PC-9 (cell line): ENCODE measurements around the gene MT1F. TPM values are rescaled to one million over a fixed set of nuclear protein-coding genes. Genes with fewer than 3 reads are reported as not detected.

Source experiments
- BruUV-seq: library from RNA; stranded (reverse); fragments of 400-500 nt; replicated peaks from 2 replicates; lab custom pipeline; 2021; lab: Mats Ljungman, UMichigan
- CTCF ChIA-PET: fragments of 300-600 bp; sonication (Branson Sonifier 250); formaldehyde crosslinking; loops from one replicate; lab custom pipeline; 2022; ENCODE audit warnings: antibody characterized with exemption; lab: Charles Lee
- POLR2A ChIA-PET: fragments of 300-600 bp; sonication (Branson Sonifier 250); formaldehyde crosslinking; loops from one replicate; lab custom pipeline; 2022; ENCODE audit warnings: antibody characterized with exemption; ENCODE audit not compliant: unreplicated experiment; lab: Charles Lee
- DNase-seq, 2 experiments: peaks; one replicate each; pipeline versions ENCODE4 v3.0.0 to v3.0.0-alpha.2; 2015 to 2022; ENCODE audit warnings: mixed read lengths in 1 of 2
- H2AFZ ChIP-seq: fragments of 200-600 bp; sonication (generic); 2 replicates; pipeline ENCODE4 v1.8.1; 2017; ENCODE audit warnings: antibody characterized with exemption
- H3F3A ChIP-seq: fragments of 200-600 bp; sonication (generic); 2 replicates; pipeline ENCODE4 v1.8.1; 2017; ENCODE audit warnings: antibody characterized with exemption, mild to moderate bottlenecking, low read depth; ENCODE audit not compliant: insufficient read depth
- H3K27ac ChIP-seq: fragments of 200-600 bp; sonication (generic); 2 replicates; pipeline ENCODE4 v1.6.1; 2016; ENCODE audit warnings: mixed run types
- H3K27me3 ChIP-seq: fragments of 200-600 bp; sonication (generic); 2 replicates; pipeline ENCODE4 v1.6.1; 2016; ENCODE audit warnings: low read depth, mixed run types; ENCODE audit not compliant: insufficient read depth
- H3K36me3 ChIP-seq: fragments of 200-600 bp; sonication (generic); 2 replicates; pipeline ENCODE4 v1.6.1; 2016; ENCODE audit warnings: low read depth, mixed run types
- H3K4me1 ChIP-seq: fragments of 200-600 bp; sonication (generic); replicated peaks from 2 replicates; pipeline ENCODE4 v1.6.1; 2016; ENCODE audit warnings: mixed run types; ENCODE audit not compliant: insufficient read depth
- H3K4me2 ChIP-seq: fragments of 200-600 bp; sonication (generic); 2 replicates; pipeline ENCODE4 v1.6.1; 2017; ENCODE audit warnings: mixed run types
- H3K4me3 ChIP-seq: fragments of 200-600 bp; sonication (generic); 2 replicates; pipeline ENCODE4 v1.6.1; 2016; ENCODE audit warnings: mixed run types
- H3K79me2 ChIP-seq: fragments of 200-600 bp; sonication (generic); 2 replicates; pipeline ENCODE4 v1.6.1; 2017; ENCODE audit warnings: low read depth, mixed run types
- H3K9me2 ChIP-seq: fragments of 200-600 bp; sonication (generic); 2 replicates; pipeline ENCODE4 v1.8.1; 2017; ENCODE audit warnings: mild to moderate bottlenecking; ENCODE audit not compliant: insufficient read depth
- H3K9me3 ChIP-seq: fragments of 200-600 bp; sonication (generic); 2 replicates; pipeline ENCODE4 v1.8.1; 2016; ENCODE audit warnings: low read depth; ENCODE audit not compliant: insufficient read depth
- H4K20me1 ChIP-seq: fragments of 200-600 bp; sonication (generic); 2 replicates; pipeline ENCODE4 v1.8.1; 2017; ENCODE audit not compliant: insufficient read depth
- EZH2 ChIP-seq: fragments of 200-600 bp; sonication (generic); IDR thresholded peaks from 2 replicates; pipeline ENCODE4 v1.8.0; 2017; ENCODE audit warnings: antibody characterized with exemption, low read depth
- intact Hi-C: fragments of 100-400 bp; cut with micrococcal nuclease; formaldehyde crosslinking; loops from one replicate; pipeline ENCODE4 v1.10.0; 2022; ENCODE audit not compliant: unreplicated experiment
- total RNA-seq: library from RNA; stranded (reverse); gene quantifications from 2 replicates; pipeline ENCODE4 v1.2.3, GENCODE V29; 2021
- TF ChIP-seq, protein P1 (sequence below): fragments of 200-600 bp; sonication (generic); conservative IDR thresholded peaks from 2 replicates; pipeline ENCODE4 v1.6.1; 2017; ENCODE audit warnings: mixed run types, antibody characterized with exemption, mild to moderate bottlenecking, moderate library complexity

Gene MT1F
- total RNA-seq, 1 experiment from 2014 or later: 4.0 TPM

DNA sequence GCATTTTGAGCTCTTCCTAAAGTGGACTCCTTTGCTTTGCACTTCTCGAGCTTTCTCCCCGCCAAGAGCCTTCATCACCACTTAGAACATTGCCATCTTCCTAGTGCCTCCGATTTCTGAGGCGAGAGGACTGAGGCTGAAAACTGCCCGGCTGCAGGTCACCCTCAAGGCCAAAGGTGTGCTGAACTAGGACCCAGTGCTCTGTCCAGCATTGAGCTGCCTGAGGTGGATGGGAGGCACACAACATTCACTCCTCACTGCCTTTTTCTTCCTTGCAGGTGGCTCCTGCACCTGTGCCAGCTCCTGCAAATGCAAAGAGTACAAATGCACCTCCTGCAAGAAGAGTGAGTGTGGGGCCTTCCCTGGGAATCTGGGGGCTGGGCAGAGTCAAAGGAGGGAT is 13.9 kb upstream of the MT1F start:
- POLR2A ChIA-PET: interaction anchor here (0.5 to 0.6 kb wide), 2 partner anchors 96 to 365 kb away, joined by 4 to 6 read pairs; no protein-coding TSS in a partner anchor
- Histone ChIP-seq H3K4me1 (peaks cover 34% of the 10 kb centered on the region), H3K9me3 (no peaks in the 10 kb centered on the region), H4K20me1 (no peaks in the 10 kb centered on the region), H3K27me3 (no peaks in the 10 kb centered on the region), H3K36me3 (no peaks in the 10 kb centered on the region), H3K4me2 (peak overlapping the region; percentile 71), H2AFZ (no peak overlapping the region), H3K27ac (no peak overlapping the region), H3K4me3 (peak overlapping the region; percentile 32; the same call in 1 of the 2 replicates), H3K9me2 (no peaks in the 10 kb centered on the region), H3K79me2 (no peaks in the 10 kb centered on the region), H3F3A (peaks cover 24% of the 10 kb centered on the region)
- no peak for DNase-seq
- no TSS peak for BruUV-seq
- no peak for TF ChIP-seq EZH2
- TF ChIP-seq, protein P1, sequence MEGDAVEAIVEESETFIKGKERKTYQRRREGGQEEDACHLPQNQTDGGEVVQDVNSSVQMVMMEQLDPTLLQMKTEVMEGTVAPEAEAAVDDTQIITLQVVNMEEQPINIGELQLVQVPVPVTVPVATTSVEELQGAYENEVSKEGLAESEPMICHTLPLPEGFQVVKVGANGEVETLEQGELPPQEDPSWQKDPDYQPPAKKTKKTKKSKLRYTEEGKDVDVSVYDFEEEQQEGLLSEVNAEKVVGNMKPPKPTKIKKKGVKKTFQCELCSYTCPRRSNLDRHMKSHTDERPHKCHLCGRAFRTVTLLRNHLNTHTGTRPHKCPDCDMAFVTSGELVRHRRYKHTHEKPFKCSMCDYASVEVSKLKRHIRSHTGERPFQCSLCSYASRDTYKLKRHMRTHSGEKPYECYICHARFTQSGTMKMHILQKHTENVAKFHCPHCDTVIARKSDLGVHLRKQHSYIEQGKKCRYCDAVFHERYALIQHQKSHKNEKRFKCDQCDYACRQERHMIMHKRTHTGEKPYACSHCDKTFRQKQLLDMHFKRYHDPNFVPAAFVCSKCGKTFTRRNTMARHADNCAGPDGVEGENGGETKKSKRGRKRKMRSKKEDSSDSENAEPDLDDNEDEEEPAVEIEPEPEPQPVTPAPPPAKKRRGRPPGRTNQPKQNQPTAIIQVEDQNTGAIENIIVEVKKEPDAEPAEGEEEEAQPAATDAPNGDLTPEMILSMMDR: 0 out of 2 replicates have a peak, but pooled peaks have one; percentile 7
- CTCF ChIA-PET: interaction anchor here (0.6 to 1.8 kb wide), 8 partner anchors 12 to 67 kb away, joined by 3 to 13 read pairs (median 3); partner anchors contain the start of gene MT2A
- intact Hi-C loops: loop anchor here (1.0 to 5.0 kb wide), 3 partner anchors 36 to 43 kb away; partner anchors contain the start of genes MT1X and MT2A

GRCh38 chr16:56645311-56645710 is 12.4 kb upstream of the MT1F start:
- POLR2A ChIA-PET: no interaction called here

DNA sequence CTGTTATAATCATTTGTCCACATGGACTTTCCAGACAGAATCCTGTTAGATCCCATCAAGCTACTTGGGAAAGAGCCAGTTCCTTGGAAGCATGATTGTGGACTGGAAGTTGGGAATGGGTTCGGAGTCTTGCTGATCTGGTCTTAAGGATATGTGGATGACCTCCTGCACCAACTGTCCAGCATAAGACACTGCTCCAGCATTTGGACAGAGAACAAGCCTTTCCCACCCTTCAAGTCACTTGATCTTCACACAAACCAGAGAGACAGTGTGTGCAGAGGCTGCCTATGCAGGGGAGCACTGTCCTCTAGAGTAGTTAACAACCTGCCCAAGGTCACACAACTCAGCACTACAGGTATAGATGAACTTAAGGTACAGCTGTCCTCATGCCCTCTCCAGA is 11.9 kb upstream of the MT1F start:
- CTCF ChIA-PET: no interaction called here
- H3K4me2 ChIP-seq: no peak overlapping the region
- TF ChIP-seq, protein P1: no peak
- TF ChIP-seq EZH2: no peak
- H3K27ac ChIP-seq: no peak overlapping the region
- H3K9me3 ChIP-seq: no peaks in the 10 kb centered on the region
- H3K9me2 ChIP-seq: no peaks in the 10 kb centered on the region
- DNase-seq: no peak
- no peaks in the 10 kb centered on the region for H3K36me3 ChIP-seq
- POLR2A ChIA-PET: no interaction called here
- H3K4me1 ChIP-seq: peaks cover 30% of the 10 kb centered on the region
- H4K20me1 ChIP-seq: peaks cover 5% of the 10 kb centered on the region; the same call in 1 of the 2 replicates
- intact Hi-C loops: no loop called here
- no peaks in the 10 kb centered on the region for H3K79me2 ChIP-seq
- no peak overlapping the region for H3K4me3 ChIP-seq
- BruUV-seq: no TSS peak
- peaks cover 30% of the 10 kb centered on the region for H3F3A ChIP-seq
- H3K27me3 ChIP-seq: no peaks in the 10 kb centered on the region
- H2AFZ ChIP-seq: no peak overlapping the region

More at GRCh38 chr16:56645311-56645710, 12.4 kb upstream of the MT1F start:
- CTCF ChIA-PET: no interaction called here
- peaks cover 5% of the 10 kb centered on the region; the same call in 1 of the 2 replicates for H4K20me1 ChIP-seq
- TF ChIP-seq, protein P1: no peak
- no peak for TF ChIP-seq EZH2
- no peaks in the 10 kb centered on the region for H3K79me2 ChIP-seq
- H3K4me3 ChIP-seq: no peak overlapping the region
- H3K4me2 ChIP-seq: no peak overlapping the region
- H3K27me3 ChIP-seq: no peaks in the 10 kb centered on the region
- BruUV-seq: no TSS peak
- H3K9me2 ChIP-seq: no peaks in the 10 kb centered on the region
- H3K36me3 ChIP-seq: no peaks in the 10 kb centered on the region
- peaks cover 33% of the 10 kb centered on the region for H3K4me1 ChIP-seq
- H3K27ac ChIP-seq: no peak overlapping the region
- H3K9me3 ChIP-seq: no peaks in the 10 kb centered on the region
- no peak overlapping the region for H2AFZ ChIP-seq
- H3F3A ChIP-seq: peaks cover 27% of the 10 kb centered on the region
- intact Hi-C loops: no loop called here
- no peak for DNase-seq
